ES-I3 (cell line): ENCODE measurements around the gene FAM181A.

Experiments
- H3K36me3 ChIP-seq: 2 replicates; pipeline ENCODE4 v1.6.1; 2013; ENCODE audit warnings: mild to moderate bottlenecking, low read length, control low read depth, moderate library complexity; ENCODE audit not compliant: insufficient read depth
- H3K4me1 ChIP-seq: 2 replicates; pipeline ENCODE4 v1.6.1; 2013; ENCODE audit warnings: mild to moderate bottlenecking, control low read depth, low read length; ENCODE audit not compliant: insufficient read depth
- H3K9ac ChIP-seq: 2 replicates; pipeline ENCODE4 v1.6.1; 2013; ENCODE audit warnings: low read depth, mild to moderate bottlenecking, low read length, moderate library complexity
- H3K9me3 ChIP-seq: 2 replicates; pipeline ENCODE4 v1.6.1; 2013; ENCODE audit warnings: mild to moderate bottlenecking, low read length, moderate library complexity; ENCODE audit not compliant: control insufficient read depth, insufficient read depth

Gene FAM181A

DNA sequence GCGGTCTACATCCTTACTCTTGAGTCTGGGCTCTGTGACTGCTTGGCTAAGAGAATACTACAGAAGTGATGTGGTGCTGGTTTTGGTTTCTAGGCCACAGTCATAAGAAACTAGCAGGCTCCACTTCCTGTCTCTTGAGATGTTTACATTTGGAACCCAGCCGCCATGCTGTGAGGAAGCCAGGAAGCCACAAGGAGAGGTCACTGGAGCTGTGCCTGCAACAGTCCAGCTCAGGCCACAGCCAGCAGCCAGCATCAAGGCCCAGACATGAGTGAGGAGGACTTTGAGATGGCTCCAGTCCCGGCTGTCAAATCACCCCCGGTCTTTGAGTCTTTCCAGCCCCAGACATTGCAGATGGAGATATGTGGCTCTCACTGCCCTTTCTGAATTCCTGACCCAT is 12.9 kb upstream of the FAM181A start:
- no peak overlapping the region for H3K9ac ChIP-seq
- no peaks in the 10 kb centered on the region for H3K36me3 ChIP-seq
- no peaks in the 10 kb centered on the region for H3K4me1 ChIP-seq
- no peaks in the 10 kb centered on the region for H3K9me3 ChIP-seq

DNA sequence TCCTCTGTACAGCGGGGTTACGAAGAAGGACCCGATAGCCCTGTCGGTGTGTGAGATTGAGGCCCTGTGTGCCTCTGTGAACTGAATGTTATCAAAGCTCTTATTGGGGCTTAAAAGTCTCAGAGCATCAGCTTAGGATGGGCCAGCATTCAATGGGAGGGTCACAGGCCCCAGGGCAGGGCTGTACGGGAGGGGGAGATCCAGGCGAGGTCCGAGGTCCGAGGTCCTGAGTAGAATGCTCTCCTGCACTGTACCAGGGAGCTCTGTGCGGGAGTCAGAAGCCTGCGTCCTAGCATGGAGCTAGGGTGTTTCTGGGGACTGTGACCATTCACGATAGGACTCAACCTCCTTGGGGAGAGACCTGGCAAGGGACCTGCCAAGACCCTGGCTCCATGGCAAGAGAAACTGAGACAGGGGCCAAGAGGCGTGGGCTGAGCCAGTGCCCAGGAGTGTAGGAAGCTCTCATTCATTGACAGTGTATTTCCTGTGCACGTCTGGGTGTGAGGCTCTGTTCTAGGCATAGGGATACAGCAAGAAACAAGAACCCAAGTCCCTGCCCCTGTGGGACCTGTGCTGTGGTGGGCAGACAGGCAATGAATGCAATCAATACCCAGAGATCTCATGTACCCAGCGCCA is 12.0 kb upstream of the FAM181A start:
- no peaks in the 10 kb centered on the region for H3K4me1 ChIP-seq
- H3K9ac ChIP-seq: no peak overlapping the region
- H3K9me3 ChIP-seq: no peaks in the 10 kb centered on the region
- no peaks in the 10 kb centered on the region for H3K36me3 ChIP-seq

DNA sequence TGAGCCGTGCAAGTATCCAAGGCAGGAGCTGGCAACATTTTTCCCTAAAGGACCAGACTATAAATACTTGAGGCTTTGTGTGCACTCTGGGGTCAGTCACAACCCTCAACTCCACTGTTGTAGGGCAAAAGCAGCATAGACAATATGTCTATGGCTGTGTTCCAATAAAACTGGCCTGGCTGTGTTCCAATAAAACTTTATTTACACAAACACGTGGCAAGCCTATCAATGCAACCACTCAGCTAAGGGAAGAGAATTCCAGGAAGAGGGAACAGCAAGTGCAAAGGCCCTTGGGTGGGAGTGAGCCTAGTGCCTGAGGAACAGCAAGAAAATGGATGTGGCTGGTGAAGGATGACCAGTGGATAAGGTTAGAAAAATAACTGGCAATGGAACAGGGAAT is 11.3 kb upstream of the FAM181A start:
- no peak overlapping the region for H3K9ac ChIP-seq
- no peaks in the 10 kb centered on the region for H3K9me3 ChIP-seq
- H3K4me1 ChIP-seq: no peaks in the 10 kb centered on the region
- no peaks in the 10 kb centered on the region for H3K36me3 ChIP-seq

DNA sequence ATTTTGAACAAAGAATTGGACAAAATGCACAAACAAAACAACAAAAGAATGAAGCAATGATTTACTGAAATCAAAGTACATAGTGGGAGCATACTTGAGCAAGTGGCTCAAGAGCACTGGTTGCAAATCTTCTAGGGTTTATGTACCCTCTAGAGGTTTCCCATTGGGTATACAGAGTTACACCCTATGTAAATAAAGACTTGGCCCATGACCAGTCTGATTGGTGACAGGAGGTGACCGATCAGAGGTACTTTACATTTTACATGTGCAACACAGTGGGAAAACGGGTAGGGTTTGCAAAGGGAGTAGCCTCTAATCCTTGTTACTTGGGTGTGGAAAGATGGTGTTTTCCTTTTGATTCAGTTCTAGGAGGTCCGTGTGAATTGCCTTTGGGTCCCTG is 10.6 kb upstream of the FAM181A start:
- Histone ChIP-seq H3K4me1 (no peaks in the 10 kb centered on the region), H3K36me3 (no peaks in the 10 kb centered on the region), H3K9me3 (no peaks in the 10 kb centered on the region), H3K9ac (no peak overlapping the region)

DNA sequence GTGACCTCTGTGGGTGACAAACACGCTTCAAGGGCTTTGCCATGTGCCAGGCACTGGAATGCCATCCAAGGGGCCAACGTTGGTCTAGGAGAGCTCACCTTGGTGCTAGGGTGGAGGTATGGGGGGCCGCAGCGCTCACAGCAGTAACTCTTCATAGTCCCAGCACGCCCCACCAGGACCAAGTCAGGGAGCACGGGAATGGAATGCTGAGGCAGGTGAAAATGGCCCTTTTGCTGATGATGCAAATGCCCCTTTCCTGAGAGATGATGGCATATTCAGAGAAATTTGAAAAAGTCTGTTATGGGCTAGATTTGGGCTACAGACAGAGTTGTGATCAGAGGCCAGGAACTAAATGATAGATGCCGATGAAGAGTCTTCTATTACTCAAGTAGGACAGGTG is 10.0 kb upstream of the FAM181A start:
- H3K9me3 ChIP-seq: no peaks in the 10 kb centered on the region
- H3K4me1 ChIP-seq: no peaks in the 10 kb centered on the region
- no peaks in the 10 kb centered on the region for H3K36me3 ChIP-seq
- no peak overlapping the region for H3K9ac ChIP-seq

DNA sequence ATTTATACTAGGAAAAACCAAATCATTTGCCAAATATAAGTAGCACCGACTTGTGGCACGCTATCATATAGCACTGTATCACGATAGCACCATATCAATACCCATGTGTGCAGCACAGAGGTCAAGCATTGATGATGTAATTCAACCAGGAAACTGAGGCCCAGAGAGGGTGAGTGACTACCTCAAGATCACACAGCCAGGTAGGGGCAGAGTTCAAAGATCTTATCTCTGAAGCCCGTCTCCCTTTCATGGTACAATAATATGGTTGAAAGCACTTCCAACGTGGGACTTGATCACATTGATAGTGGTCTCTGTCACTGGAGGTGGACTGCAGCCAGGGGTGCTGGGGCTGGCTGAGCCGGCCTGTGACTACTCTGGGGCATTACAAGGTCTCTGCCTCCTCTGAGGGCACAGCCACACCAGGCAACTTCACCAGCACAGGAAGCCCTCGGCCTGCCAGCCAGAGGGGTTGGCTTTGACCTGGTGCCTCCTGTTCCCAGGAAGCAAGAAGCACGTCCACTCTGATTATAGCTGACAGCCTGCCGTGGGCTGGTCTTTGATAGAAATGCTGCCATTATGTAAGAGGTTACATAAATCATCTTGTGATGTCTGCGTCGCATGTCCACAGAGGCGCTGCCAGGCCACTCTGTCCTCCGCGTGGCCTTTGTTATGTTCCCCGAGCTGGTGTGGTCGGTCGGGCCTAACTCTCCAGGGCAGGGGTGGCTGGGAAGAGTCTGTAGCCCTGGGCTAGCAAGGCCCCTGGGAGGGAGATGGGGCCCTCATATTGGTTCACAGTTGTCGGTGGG is 5.9 kb upstream of the FAM181A start:
- H3K36me3 ChIP-seq: no peaks in the 10 kb centered on the region
- no peaks in the 10 kb centered on the region for H3K4me1 ChIP-seq
- no peaks in the 10 kb centered on the region for H3K9me3 ChIP-seq
- no peak overlapping the region for H3K9ac ChIP-seq

DNA sequence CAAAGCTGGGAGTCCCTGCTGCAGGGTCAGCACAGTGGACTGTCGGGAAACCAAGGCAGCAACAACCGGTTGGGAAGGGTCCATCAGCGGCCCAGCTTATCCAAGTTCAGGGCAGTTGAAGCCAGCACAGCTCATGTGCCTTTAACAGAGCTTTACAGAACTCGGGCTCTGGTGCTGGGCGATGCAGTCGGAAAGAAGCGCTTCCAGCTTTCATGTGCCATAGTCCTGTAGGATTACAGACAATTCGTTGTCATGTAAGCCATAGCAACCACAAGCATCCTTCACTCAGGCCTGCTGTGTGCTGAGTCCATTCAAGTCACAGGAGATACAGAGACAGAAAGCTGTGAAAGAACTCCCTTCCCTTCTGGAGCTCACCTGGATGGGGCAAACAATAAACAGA is 3.5 kb upstream of the FAM181A start:
- Histone ChIP-seq H3K9ac (no peak overlapping the region), H3K9me3 (no peaks in the 10 kb centered on the region), H3K36me3 (no peaks in the 10 kb centered on the region), H3K4me1 (no peaks in the 10 kb centered on the region; the same call in 1 of the 2 replicates)

DNA sequence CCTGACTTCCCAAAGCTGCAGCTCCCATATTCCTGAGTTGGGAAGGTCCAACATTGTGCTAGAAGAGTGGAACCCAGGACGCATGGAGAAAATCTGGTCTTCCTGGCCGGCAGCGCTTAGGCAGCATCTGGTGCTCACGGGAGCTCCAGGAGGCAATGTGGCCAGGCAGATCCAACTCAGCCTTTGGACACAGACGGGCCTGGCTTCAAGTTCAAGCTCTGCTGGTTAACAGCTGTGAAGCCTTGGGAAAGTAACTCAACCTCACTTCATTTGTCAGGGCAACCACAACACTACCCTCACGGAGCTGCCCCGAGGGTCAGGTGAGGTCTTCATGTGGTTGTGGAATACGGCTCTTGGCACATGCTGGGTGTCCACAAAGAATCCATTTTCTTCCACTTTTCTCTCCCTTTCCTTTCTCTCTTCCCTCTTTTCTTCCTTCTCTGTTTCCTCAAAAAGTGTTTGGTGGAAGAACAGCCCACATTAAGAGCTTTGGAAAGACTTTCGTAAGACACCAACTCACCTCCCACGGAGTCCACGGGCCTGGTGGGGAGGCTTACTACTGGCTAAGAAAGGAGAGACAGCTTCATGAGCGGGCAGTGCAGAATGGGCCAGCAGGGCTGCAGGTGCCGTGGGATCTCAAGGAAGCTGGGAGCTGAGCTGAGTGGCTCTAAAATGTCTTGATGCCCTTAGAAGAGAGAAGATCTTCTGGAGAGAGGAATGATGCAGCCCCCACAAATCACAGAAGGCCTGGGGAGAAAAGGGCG is 2.4 kb upstream of the FAM181A start:
- H3K9ac ChIP-seq: no peak overlapping the region

DNA sequence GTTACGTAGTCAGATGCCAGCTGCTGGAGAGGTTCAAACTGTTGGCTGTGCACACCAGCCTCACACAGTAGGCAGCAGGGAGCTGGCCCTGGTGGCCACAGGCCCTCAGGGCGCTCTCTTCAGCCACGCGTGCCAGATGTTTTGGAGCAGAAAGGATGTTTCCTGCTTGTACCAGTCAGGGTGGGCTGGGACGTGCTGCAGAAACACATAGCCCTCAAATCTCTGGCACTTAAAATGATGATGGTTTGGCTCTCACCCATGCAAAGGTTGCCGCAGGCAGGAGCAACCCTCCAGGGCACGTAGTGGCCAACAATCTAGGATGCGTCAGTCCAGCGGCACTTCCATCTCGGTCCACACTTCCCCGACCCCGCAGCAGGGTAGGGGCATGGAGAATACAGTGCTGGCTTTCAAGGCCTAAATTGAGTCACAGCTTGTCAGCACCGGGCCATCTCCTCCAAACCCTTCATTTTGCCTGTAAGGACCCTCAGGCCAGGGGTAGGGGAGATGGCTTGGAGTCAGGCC is 1.7 kb upstream of the FAM181A start:
- Histone ChIP-seq H3K9me3 (no peaks in the 10 kb centered on the region), H3K9ac (no peak overlapping the region), H3K4me1 (no peaks in the 10 kb centered on the region; the same call in 1 of the 2 replicates), H3K36me3 (no peaks in the 10 kb centered on the region)

More for the DNA sequence above, 2.4 kb upstream of the FAM181A start:
- Histone ChIP-seq H3K4me1 (no peaks in the 10 kb centered on the region; the same call in 1 of the 2 replicates), H3K36me3 (no peaks in the 10 kb centered on the region), H3K9me3 (no peaks in the 10 kb centered on the region)

DNA sequence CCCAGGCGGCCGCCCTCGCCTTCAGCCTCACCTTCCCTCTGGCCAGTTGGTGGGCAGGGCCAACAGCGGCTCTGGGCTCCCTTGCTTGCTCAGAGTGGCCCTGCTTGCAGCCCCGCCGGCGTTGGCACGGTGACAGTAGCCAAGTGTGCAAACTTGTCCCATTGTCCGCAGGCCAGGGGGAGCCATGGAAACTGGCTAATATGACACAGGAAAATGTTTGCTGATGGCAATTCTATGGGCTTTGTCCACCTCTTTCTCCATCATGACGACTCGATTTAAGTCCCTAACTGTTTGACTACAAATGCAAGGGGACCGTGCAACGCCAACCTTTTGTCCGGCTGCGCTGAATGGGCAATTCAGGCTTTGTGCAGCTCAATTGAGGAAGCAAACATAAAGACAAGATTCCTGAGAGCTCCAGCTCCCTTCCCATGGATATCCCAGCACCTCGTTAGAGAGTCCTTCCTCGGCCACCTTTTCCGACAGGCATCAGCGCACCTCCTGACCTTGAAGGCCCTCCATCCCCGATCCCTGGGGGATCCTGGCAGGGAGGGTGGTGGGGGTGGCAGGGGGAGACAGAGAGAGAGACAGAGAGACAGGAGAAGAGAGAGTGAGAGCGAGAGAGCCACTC is 785 bp upstream of the FAM181A start:
- Histone ChIP-seq H3K9me3 (no peaks in the 10 kb centered on the region), H3K36me3 (no peaks in the 10 kb centered on the region), H3K4me1 (no peaks in the 10 kb centered on the region; the same call in 1 of the 2 replicates), H3K9ac (no peak overlapping the region)

DNA sequence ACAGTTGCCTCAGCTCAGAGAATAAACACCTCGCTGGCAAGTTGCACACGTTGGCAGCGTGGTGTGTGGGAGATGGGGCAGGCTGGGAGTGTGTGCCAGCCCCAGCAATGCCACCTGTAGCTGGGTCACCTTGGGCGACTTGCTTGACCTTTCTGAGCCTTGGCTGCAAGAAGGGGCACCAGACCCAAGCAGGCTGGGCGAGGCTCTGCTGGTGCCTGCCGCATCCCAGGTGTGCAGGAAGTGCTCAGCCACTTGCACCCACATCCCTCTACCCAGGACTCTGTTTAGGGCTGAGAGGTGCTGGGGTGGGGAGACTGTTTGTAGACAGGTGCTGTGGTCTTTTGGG is 629 bp downstream of the FAM181A start:
- no peaks in the 10 kb centered on the region for H3K36me3 ChIP-seq
- H3K9ac ChIP-seq: no peak overlapping the region
- H3K9me3 ChIP-seq: no peaks in the 10 kb centered on the region
- H3K4me1 ChIP-seq: no peaks in the 10 kb centered on the region; the same call in 1 of the 2 replicates

DNA sequence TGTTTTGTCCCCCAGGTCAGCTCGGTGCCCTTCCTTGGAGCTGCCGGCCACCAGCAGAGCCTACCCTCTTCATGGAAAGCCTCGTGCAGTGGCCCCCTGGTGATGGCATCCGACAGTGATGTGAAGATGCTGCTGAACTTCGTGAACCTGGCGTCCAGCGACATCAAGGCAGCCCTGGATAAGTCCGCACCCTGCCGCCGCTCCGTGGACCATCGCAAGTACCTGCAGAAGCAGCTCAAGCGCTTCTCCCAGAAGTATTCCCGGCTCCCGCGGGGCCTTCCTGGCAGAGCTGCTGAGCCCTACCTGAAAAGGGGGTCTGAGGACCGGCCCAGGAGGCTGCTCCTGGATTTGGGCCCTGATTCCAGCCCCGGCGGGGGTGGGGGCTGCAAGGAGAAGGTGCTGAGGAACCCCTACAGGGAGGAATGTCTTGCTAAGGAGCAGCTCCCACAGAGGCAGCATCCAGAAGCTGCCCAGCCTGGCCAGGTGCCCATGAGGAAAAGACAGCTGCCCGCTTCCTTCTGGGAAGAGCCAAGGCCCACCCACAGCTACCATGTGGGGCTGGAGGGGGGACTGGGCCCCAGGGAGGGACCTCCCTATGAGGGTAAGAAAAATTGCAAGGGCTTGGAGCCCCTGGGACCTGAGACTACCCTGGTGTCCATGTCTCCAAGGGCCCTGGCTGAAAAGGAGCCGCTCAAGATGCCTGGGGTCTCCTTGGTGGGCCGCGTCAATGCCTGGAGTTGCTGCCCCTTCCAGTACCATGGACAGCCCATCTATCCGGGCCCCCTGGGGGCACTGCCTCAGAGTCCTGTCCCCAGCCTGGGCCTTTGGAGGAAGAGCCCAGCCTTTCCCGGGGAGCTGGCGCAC is 1.3 kb downstream of the FAM181A start:
- Histone ChIP-seq H3K9me3 (no peaks in the 10 kb centered on the region), H3K36me3 (no peaks in the 10 kb centered on the region), H3K9ac (no peak overlapping the region), H3K4me1 (no peaks in the 10 kb centered on the region; the same call in 1 of the 2 replicates)

DNA sequence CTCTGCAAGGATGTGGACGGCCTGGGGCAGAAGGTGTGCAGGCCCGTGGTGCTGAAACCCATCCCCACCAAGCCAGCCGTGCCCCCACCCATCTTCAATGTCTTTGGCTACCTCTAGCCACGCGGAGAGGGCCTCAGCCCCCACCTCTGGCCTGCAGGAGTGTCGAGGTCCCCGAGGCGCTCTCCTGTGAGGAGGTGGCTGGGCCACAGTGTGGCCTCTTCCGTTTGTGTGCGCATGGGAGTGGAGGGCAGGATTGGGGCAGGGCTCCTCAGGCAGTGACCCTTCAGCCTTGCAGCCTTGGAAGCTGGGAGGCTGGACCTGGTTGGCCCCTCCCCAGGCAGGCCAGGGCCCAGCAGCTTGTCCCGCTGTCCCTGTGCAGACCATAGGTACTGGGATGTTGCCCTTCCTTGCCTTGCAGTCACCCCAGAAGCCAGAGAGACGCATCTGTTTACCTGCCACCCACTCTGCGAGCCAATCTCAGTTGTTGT is 1.9 kb downstream of the FAM181A start:
- Histone ChIP-seq H3K9me3 (no peaks in the 10 kb centered on the region), H3K36me3 (no peaks in the 10 kb centered on the region), H3K9ac (no peak overlapping the region), H3K4me1 (no peaks in the 10 kb centered on the region; the same call in 1 of the 2 replicates)
